GM12874 (cell line): ENCODE data around the gene MFAP1.
A peak's percentile ranks its signal among the peaks of the same experiment; 100 is the strongest.

Experiments
- CTCF ChIP-seq: IDR thresholded peaks from 2 replicates; pipeline ENCODE4 v1.5.1; 2011; ENCODE audit warnings: low read depth, mild to moderate bottlenecking, control low read depth, low read length, moderate library complexity; ENCODE audit not compliant: insufficient read depth

Gene MFAP1

GRCh38 chr15:43824302-43825246, at the start of gene MFAP1:
Gene MFAP1, minus strand, starts transcription at chr15:43824690. Its CDS starts 121 bp downstream, at chr15:43824569.
- no peak for TF ChIP-seq CTCF

GRCh38 chr15:43873651-43874050, 49.2 kb upstream of the MFAP1 start:
- no peak for TF ChIP-seq CTCF

- peak; percentile 45; the same call in 1 of the 2 replicates for TF ChIP-seq CTCF
Observed at GRCh38 chr15:43872416-43873020, 48.0 kb upstream of the MFAP1 start.

- TF ChIP-seq CTCF: no peak
Observed at GRCh38 chr15:43871835-43872234, 47.3 kb upstream of the MFAP1 start.

GRCh38 chr15:43868406-43868805, 43.9 kb upstream of the MFAP1 start:
- TF ChIP-seq CTCF: no peak

- TF ChIP-seq CTCF: no peak
Observed at GRCh38 chr15:43867096-43867495, 42.6 kb upstream of the MFAP1 start.

- TF ChIP-seq CTCF: no peak
Observed at GRCh38 chr15:43859546-43859945, 35.1 kb upstream of the MFAP1 start.
